ENCODE data around the gene PPP1R8. TPM values are rescaled to one million over a fixed set of nuclear protein-coding genes. Genes with fewer than 3 reads are reported as not detected.

PPP1R8 gene
- 38.7 and 45.1 TPM in 2 replicates for total RNA-seq

GRCh38 chr1:27830621-27831440, at the start of gene PPP1R8:
Gene PPP1R8, plus strand, starts transcription at chr1:27830782. Its CDS starts 54 bp downstream, at chr1:27830836.

GRCh38 chr1:27872059-27872801, 41.6 kb downstream of the PPP1R8 start, which contains the start of gene THEMIS2:
Gene THEMIS2, plus strand, starts transcription at chr1:27872544. Its CDS starts 28 bp downstream, at chr1:27872572.

Other genes starting within 250 kb of the PPP1R8 start
- gene AHDC1, start 226.6 kb upstream of the PPP1R8 start, total RNA-seq, result 8.3 and 8.6 TPM in 2 replicates
- gene FGR, start 195.6 kb upstream of the PPP1R8 start, total RNA-seq, result under 0.01 TPM in 1 of 2 replicates, not detected in the other
- 15.3 and 23.5 TPM in 2 replicates for gene IFI6, start 158.6 kb upstream of the PPP1R8 start, total RNA-seq
- 5.7 and 7.6 TPM in 2 replicates for gene FAM76A, start 104.8 kb upstream of the PPP1R8 start, total RNA-seq
- gene STX12, start 57.6 kb upstream of the PPP1R8 start, total RNA-seq, result 25.4 and 32.9 TPM in 2 replicates
- 10.3 TPM in 2 replicates for gene THEMIS2, start 41.8 kb downstream of the PPP1R8 start, total RNA-seq
- gene RPA2, start 83.8 kb downstream of the PPP1R8 start, total RNA-seq, result 33.7 and 34.1 TPM in 2 replicates
- gene SMPDL3B, start 104.2 kb downstream of the PPP1R8 start, total RNA-seq, result not detected in 2 replicates
- 7.0 and 9.8 TPM in 2 replicates for gene XKR8, start 129.2 kb downstream of the PPP1R8 start, total RNA-seq